Panc1 (cell line): ENCODE data around the gene ALLC. TPM values are rescaled to one million over a fixed set of nuclear protein-coding genes. Genes with fewer than 3 reads are reported as not detected.
"Not testable (repeated sequence)": the region's sequence is repeated elsewhere in the genome, so short reads cannot be mapped to it uniquely, and the experiment has no call there.

Experiments
- ATAC-seq: fragments of 200-7000 bp; cut with Tn5 transposase; 2 replicates; pipeline ENCODE4 v1.9.1; 2020; ENCODE audit warnings: mild to moderate bottlenecking, moderate library complexity
- BruUV-seq: library from RNA; stranded (reverse); fragments of 400-500 nt; replicated peaks from 2 replicates; lab custom pipeline; 2021; lab: Mats Ljungman, UMichigan
- CTCF ChIA-PET: fragments of 300-600 bp; sonication (Branson Sonifier 250); formaldehyde crosslinking; loops from one replicate; lab custom pipeline; 2022; ENCODE audit warnings: antibody characterized with exemption; lab: Charles Lee
- POLR2A ChIA-PET: fragments of 300-600 bp; sonication (Branson Sonifier 250); formaldehyde crosslinking; loops from one replicate; lab custom pipeline; 2022; ENCODE audit warnings: antibody characterized with exemption; lab: Charles Lee
- DNase-seq: peaks from one replicate; pipeline ENCODE4 v3.0.0-alpha.2; 2010; ENCODE audit warnings: low read depth, low spot score
- H3K27ac ChIP-seq: 2 replicates; pipeline ENCODE4 v1.5.1; 2011; ENCODE audit warnings: mild to moderate bottlenecking, low read length, inconsistent platforms
- H3K27me3 ChIP-seq: fragments of 200-500 bp; sonication (Bioruptor generic); 2 replicates; pipeline ENCODE4 v1.6.0; 2014; ENCODE audit warnings: low read length, inconsistent platforms; ENCODE audit not compliant: control insufficient read depth, insufficient read depth
- H3K36me3 ChIP-seq: fragments of 200-500 bp; sonication (Bioruptor generic); 2 replicates; pipeline ENCODE4 v1.5.1; 2014; ENCODE audit warnings: inconsistent platforms, mild to moderate bottlenecking, low read length, moderate library complexity; ENCODE audit not compliant: control insufficient read depth, insufficient read depth
- H3K4me1 ChIP-seq: 2 replicates; pipeline ENCODE4 v1.5.1; 2011; ENCODE audit warnings: inconsistent platforms, mild to moderate bottlenecking, low read length, moderate library complexity; ENCODE audit not compliant: control insufficient read depth, insufficient read depth
- H3K4me3 ChIP-seq, 2 experiments: 2 replicates each; pipeline ENCODE4 v1.5.1; 2011 to 2012; ENCODE audit warnings: low read depth in 2 of 2, low read length in 2 of 2, mild to moderate bottlenecking in 2 of 2, inconsistent platforms in 1 of 2, moderate library complexity in 1 of 2
- H3K9me3 ChIP-seq: fragments of 200-500 bp; sonication (Bioruptor generic); 2 replicates; pipeline ENCODE4 v1.5.1; 2014; ENCODE audit warnings: low read depth, mild to moderate bottlenecking, inconsistent platforms, low read length, moderate library complexity; ENCODE audit not compliant: control insufficient read depth, insufficient read depth
- POLR2AphosphoS5 ChIP-seq: IDR thresholded peaks from 2 replicates; pipeline ENCODE4 v1.6.1; 2012; ENCODE audit warnings: mild to moderate bottlenecking, low read depth, low read length, moderate library complexity
- SIN3A ChIP-seq: IDR thresholded peaks from 2 replicates; pipeline ENCODE4 v1.6.1; 2012; ENCODE audit warnings: low read depth, mild to moderate bottlenecking, low read length, moderate library complexity, borderline replicate concordance; ENCODE audit not compliant: insufficient read depth
- TCF7L2 ChIP-seq: IDR thresholded peaks from 2 replicates; pipeline ENCODE4 v1.6.1; 2011; ENCODE audit warnings: mild to moderate bottlenecking, low read depth, low read length, inconsistent platforms
- in situ Hi-C: cut with HindIII; loops from 2 replicates; pipeline ENCODE4 v1.10.0; 2016; ENCODE audit warnings: low sequenced_read_pairs, low pct_unique_long_range_greater_than_20kb
- intact Hi-C: fragments of 100-400 bp; cut with micrococcal nuclease; formaldehyde crosslinking; loops from one replicate; pipeline ENCODE4 v1.10.0; 2022; ENCODE audit not compliant: unreplicated experiment
- total RNA-seq: library from RNA; stranded (reverse); gene quantifications from one replicate; pipeline ENCODE4 v1.2.1, GENCODE V29; 2021; ENCODE audit not compliant: unreplicated experiment
- TF ChIP-seq, protein P1 (sequence below), 2 experiments: IDR thresholded peaks; 2 replicates each; pipeline ENCODE4 v1.6.1; 2011 to 2012; ENCODE audit warnings: low read depth in 2 of 2, control low read depth in 1 of 2, low read length in 1 of 2, mild to moderate bottlenecking in 1 of 2, moderate library complexity in 1 of 2; ENCODE audit not compliant: insufficient read depth in 1 of 2
- TF ChIP-seq, protein P2 (sequence below): fragments of 450-650 bp; IDR thresholded peaks from 2 replicates; pipeline ENCODE4 v1.5.1; 2017; ENCODE audit warnings: mild to moderate bottlenecking

Gene ALLC
- total RNA-seq, 1 experiment from 2014 or later, result not detected

DNA sequence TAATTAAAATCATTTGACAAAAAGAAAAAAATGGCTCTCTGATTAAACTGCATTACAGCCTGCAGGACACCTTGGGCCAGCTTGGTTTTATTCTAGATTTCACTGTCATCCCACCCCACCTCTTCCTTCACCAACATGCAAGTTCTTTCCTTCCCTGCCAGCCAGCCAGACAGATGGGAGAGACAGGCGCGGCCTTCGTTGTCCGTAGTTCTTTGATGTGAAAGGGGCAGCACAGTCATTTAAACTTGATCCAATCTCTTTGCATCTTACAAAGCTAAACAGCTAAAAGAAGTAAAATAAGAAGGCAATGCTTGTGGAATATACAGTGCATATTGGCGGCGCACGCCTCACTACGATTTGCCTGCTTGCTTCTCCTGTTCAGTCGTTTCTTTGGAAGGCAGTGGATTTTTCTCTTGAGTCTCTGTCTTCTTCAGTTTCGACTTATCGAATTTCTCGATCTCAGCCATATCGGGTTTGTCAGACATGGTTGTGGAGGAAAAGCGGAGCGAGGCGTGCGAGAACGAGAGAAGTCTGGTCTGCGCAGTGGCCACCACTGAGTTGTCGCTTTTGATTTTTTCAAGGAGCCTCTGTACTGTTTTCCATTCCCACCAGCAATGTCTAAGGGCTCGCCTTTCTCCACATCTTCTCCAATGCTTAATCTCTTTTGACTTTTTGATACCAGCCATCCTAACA is 40.7 kb upstream of the ALLC start:
- ChIA-PET POLR2A (no interaction called here), CTCF (no interaction called here)
- Histone ChIP-seq H3K27ac (no peak overlapping the region), H3K9me3 (no peaks in the 10 kb centered on the region; the same call in 1 of the 2 replicates), H3K4me3 (no peak overlapping the region), H3K27me3 (no peaks in the 10 kb centered on the region), H3K4me1 (no peaks in the 10 kb centered on the region), H3K36me3 (no peaks in the 10 kb centered on the region)
- no peak for DNase-seq
- TF ChIP-seq SIN3A (no peak), POLR2AphosphoS5 (no peak)
- TF ChIP-seq, protein P1, sequence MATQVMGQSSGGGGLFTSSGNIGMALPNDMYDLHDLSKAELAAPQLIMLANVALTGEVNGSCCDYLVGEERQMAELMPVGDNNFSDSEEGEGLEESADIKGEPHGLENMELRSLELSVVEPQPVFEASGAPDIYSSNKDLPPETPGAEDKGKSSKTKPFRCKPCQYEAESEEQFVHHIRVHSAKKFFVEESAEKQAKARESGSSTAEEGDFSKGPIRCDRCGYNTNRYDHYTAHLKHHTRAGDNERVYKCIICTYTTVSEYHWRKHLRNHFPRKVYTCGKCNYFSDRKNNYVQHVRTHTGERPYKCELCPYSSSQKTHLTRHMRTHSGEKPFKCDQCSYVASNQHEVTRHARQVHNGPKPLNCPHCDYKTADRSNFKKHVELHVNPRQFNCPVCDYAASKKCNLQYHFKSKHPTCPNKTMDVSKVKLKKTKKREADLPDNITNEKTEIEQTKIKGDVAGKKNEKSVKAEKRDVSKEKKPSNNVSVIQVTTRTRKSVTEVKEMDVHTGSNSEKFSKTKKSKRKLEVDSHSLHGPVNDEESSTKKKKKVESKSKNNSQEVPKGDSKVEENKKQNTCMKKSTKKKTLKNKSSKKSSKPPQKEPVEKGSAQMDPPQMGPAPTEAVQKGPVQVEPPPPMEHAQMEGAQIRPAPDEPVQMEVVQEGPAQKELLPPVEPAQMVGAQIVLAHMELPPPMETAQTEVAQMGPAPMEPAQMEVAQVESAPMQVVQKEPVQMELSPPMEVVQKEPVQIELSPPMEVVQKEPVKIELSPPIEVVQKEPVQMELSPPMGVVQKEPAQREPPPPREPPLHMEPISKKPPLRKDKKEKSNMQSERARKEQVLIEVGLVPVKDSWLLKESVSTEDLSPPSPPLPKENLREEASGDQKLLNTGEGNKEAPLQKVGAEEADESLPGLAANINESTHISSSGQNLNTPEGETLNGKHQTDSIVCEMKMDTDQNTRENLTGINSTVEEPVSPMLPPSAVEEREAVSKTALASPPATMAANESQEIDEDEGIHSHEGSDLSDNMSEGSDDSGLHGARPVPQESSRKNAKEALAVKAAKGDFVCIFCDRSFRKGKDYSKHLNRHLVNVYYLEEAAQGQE (IDR thresholded peaks at IDR 0.05; ENCODE audit: insufficient read depth in 1 of 2, low read depth in 2 of 2, low read length in 1 of 2), result no peak
- no TSS peak for BruUV-seq
- no peak for ATAC-seq
- intact Hi-C loops, result no loop called here
- in situ Hi-C loops, result no loop called here

DNA sequence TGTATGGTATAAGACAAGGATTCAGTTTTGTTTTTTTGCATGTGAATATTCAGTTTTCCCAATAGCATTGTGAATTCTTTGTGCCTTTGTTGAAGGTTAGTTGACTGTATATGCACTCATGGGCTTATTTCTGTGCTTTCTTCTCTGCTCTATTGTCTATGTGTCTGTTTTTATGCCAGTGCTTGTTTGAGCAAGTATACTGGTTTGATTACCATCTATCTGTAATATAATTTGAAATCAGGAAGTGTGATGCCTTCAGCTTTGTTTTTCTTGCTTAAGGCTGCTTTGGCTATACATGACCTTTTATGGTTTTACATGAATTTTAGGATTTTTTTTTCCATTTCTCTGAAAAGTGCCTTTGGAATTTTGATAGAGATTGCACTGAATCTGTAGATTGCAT is 39.6 kb upstream of the ALLC start:
- Histone ChIP-seq H3K36me3 (no peaks in the 10 kb centered on the region), H3K4me3 (no peak overlapping the region), H3K9me3 (no peaks in the 10 kb centered on the region; the same call in 1 of the 2 replicates), H3K4me1 (no peaks in the 10 kb centered on the region), H3K27ac (no peak overlapping the region), H3K27me3 (no peaks in the 10 kb centered on the region)
- ATAC-seq, result no peak
- ChIA-PET POLR2A (no interaction called here), CTCF (no interaction called here)
- no peak for TF ChIP-seq POLR2AphosphoS5
- DNase-seq, result no peak
- in situ Hi-C loops (no loop called here), intact Hi-C loops (no loop called here)
- BruUV-seq, result no TSS peak

DNA sequence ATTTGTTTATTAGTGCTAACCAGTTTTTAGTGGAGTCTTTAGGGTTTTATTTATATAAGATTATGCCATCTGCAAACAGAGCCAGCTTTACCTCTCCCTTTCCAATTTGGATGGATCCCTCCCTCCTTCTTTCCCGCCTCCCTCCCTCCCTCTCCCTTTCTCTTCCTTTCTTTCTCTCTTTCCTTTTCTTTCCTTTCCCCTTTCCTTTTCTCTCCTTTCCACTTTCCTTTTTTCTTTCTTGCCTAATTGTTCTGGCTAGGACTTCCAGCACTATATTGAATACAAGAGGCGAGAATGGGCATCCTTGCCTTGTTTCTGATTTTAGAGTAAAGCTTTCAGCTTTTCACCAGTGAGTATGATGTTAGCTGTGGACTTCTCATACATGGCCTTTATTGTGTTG is 39.0 kb upstream of the ALLC start:
- BruUV-seq, result no TSS peak
- TF ChIP-seq SIN3A (no peak), TCF7L2 (no peak), POLR2AphosphoS5 (no peak)
- TF ChIP-seq, protein P1 (IDR thresholded peaks at IDR 0.05; ENCODE audit: insufficient read depth in 1 of 2, low read depth in 2 of 2, low read length in 1 of 2), result no peak
- TF ChIP-seq, protein P2, sequence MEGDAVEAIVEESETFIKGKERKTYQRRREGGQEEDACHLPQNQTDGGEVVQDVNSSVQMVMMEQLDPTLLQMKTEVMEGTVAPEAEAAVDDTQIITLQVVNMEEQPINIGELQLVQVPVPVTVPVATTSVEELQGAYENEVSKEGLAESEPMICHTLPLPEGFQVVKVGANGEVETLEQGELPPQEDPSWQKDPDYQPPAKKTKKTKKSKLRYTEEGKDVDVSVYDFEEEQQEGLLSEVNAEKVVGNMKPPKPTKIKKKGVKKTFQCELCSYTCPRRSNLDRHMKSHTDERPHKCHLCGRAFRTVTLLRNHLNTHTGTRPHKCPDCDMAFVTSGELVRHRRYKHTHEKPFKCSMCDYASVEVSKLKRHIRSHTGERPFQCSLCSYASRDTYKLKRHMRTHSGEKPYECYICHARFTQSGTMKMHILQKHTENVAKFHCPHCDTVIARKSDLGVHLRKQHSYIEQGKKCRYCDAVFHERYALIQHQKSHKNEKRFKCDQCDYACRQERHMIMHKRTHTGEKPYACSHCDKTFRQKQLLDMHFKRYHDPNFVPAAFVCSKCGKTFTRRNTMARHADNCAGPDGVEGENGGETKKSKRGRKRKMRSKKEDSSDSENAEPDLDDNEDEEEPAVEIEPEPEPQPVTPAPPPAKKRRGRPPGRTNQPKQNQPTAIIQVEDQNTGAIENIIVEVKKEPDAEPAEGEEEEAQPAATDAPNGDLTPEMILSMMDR, result no peak
- Histone ChIP-seq H3K36me3 (no peaks in the 10 kb centered on the region), H3K27ac (no peak overlapping the region), H3K4me1 (no peaks in the 10 kb centered on the region), H3K4me3 (no peak overlapping the region), H3K9me3 (no peaks in the 10 kb centered on the region; the same call in 1 of the 2 replicates), H3K27me3 (no peaks in the 10 kb centered on the region)
- CTCF ChIA-PET, result no interaction called here
- in situ Hi-C loops, result no loop called here
- POLR2A ChIA-PET, result no interaction called here
- DNase-seq (no peak), ATAC-seq (no peak)
- intact Hi-C loops, result no loop called here

DNA sequence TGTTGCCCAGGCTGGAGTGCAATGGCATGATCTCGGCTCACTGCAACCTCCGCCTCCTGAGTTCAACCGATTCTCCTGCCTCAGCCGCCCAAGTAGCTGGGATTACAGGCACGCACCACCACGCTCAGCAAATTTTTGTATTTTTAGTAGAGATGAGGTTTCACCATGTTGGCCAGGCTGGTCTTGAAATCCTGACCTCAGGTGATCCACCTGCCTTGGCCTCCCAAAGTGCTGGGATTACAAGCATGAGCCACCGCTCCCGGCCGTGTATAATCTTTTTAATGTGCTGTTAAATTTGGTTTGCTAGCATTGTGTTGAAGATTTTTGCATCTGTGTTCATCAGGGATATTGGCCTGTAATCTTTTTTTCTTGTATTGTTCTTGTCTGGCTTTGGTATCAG is 38.3 kb upstream of the ALLC start:
- POLR2A ChIA-PET, H3K27ac ChIP-seq, H3K36me3 ChIP-seq, in situ Hi-C loops, H3K27me3 ChIP-seq, CTCF ChIA-PET, BruUV-seq, intact Hi-C loops, DNase-seq, H3K9me3 ChIP-seq, H3K4me1 ChIP-seq, H3K4me3 ChIP-seq, ATAC-seq: not testable (repeated sequence)
